NCI-H146 treated with DMSO at 0.1 percent for 48 hours (cell line): ENCODE measurements around the gene KIF26A.

ENCODE experiments used
- DNase-seq: peaks from one replicate; lab custom pipeline; 2025; ENCODE audit not compliant: unreplicated experiment; lab: John Stamatoyannopoulos, UW

Gene KIF26A

DNA sequence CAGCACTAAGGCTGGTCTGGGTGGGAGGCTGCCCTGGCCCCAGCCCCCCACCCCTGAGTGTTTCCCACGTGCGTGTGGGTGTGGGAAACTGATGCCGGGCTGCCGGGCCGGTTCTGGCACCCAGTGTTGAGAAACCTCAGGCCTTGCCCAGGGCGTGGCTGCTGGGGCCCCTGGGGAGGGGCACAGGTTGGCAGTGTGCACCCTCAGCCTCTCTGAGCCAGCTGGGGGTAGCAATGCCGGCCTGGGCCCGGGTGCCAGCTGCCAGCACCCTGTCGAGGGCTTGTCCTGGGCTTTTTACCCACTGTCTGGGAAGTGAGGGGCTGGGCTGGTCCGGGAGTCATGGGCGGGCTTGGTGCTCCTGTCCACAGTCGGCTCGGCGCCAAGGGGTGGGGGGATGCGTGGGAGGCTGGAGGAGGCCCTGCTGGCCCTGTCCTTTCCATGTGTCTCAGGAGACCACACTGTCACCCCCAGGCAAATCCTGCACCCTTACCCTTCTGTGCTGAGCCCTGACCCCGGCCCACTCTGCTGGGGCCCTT is 37.2 kb upstream of the KIF26A start:
- no peak for DNase-seq

DNA sequence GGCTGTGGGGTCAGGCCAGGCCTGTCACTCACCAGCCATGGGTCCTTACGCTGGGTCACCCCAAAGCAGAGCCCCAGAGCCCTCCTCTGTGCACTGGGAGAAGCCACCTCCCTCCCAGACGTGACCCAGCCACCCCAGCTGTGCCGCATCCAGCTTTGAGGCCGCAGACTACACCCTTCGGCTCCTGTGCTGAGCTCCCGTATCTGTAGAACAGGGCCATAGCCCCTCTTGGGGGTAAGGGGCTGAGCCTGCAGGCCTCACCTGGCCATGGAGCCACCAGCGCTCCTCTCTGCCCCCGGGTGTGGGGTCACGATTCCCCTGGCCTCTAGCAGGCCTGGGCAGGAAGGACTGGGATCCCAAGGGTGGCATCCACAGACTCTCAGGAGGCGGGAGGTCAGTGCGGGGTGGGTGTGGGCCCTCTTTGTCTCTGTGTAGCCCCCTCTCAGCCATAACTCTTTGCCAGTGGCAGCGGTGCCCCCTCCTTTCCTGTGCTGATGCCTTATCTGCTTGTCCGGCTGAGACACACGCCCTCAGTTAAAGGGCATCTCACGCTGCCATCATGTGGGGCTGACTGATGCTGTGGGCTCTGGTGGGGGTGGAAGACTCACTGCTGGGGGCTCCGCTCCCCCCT is 36.6 kb upstream of the KIF26A start:
- no peak for DNase-seq

DNA sequence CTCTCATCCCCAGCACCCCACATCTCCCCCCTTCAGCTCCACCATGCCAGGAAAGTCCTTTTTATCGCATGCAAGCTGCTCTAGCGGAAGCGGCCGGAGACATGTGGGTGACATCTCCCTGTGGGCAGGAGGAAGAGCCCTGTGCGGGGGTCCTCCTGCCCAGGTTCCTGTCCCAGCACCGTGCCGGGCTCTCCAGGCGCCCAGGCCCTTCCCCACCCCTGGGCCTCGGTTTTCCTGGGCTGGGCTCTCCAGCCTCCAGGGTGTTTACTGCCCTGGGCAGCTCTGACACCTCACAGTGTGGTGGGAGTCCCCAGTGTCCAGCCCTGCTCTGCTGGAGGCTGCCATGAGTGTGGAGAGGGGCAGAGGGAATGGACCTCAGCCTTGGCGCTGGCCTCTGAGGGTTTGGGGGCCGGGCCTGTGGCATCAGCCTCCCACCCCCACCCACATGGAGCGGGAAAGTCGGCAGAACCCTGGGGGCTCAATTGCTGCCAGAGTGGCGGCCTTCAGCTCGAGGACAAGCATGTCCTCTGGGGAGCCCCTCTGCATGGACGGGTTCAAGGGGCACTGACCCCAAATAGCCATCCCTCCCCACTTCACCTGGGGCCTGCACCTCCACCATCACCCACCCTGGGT is 36.0 kb upstream of the KIF26A start:
- DNase-seq = no peak

DNA sequence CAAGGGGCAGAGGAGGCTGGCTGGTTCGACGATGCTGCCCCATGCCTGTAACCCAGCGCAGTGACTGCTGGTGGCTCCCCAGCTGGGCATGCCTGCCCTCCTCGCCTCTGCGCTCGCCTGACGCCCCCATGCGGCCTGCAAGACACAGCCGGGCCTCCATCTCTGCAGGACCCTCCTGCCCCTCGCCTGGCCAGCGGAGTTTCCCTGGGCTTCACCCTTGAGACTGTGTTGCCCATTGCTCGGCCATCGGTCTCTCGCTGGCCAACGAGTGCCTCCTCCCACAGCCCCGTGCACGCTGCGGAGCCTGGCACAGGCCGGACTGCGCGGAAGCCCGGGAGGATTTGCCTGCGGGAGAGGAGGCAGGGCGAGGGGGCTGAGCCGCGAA is 35.3 kb upstream of the KIF26A start:
- DNase-seq = no peak

GRCh38 chr14:104103446-104104075 is 34.8 kb upstream of the KIF26A start:
- no peak for DNase-seq

DNA sequence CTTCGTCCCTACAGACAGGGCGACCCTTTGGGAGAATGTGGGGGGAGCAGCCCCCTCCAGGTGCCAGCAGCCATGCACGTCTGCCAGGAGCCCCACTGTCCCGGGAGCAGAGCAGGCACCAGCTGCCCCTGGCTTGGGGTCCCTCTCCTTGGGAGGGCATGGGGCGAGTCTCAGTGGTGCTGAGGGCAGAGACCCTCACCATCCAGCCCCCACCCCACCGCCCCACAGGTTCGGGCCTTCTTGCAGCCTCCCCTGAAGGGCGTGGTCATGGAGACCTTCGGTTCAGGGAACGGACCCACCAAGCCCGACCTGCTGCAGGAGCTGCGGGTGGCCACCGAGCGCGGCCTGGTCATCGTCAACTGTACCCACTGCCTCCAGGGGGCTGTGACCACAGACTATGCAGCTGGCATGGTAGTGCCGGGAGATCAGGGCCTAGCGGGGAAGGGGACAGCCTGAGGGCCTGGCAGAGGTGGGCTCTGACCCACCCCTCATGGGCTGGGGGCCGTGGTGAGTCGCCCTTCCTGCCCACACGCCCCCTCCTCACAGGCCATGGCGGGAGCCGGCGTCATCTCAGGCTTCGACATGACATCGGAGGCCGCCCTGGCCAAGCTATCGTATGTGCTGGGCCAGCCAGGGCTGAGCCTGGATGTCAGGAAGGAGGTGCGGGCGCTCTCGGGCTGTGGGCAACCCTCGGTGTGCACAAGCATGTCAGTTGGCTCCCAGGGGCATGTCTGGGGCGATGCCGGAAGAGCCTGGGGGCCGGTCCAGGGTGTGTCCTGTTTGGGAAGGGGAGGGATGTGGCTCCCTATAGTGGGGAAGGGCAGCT is 34.1 kb upstream of the KIF26A start:
- no peak for DNase-seq

- DNase-seq = no peak
These were observed 33.1 kb upstream of the KIF26A start for GRCh38 chr14:104105071-104105821.

DNA sequence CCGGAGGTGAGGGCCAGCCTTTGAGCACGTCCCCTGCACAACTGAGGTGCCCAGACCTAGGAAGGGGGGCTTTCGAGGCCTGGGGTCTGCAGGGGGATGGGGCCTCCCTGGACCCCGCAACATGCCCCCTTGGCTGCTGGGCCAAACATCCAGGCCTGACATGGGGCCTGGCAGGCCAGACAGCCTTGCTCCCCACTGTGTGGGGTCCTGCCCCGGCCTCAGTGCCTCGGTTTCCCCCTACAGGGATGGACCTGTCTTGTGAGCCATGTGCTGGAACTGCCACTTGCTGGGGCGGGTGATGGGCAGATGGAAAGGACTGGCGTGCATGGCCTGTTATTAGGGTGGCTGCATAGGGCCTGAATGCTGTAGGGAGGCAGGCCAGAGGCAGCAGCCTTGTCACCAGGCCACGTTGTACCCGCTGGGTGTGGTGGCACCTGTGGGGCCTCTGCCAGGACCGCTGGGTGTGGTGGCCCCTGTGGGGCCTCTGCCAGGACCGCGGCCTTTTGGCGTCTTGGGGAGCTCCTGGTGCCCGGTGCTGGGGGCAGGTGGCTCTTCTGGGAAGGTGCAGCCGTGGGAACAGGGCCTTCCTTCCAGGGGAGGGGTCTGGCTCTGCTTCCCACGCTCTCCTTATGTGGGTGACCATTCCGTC is 32.4 kb upstream of the KIF26A start:
- DNase-seq = no peak

GRCh38 chr14:104106471-104106991 is 31.9 kb upstream of the KIF26A start:
- no peak for DNase-seq

DNA sequence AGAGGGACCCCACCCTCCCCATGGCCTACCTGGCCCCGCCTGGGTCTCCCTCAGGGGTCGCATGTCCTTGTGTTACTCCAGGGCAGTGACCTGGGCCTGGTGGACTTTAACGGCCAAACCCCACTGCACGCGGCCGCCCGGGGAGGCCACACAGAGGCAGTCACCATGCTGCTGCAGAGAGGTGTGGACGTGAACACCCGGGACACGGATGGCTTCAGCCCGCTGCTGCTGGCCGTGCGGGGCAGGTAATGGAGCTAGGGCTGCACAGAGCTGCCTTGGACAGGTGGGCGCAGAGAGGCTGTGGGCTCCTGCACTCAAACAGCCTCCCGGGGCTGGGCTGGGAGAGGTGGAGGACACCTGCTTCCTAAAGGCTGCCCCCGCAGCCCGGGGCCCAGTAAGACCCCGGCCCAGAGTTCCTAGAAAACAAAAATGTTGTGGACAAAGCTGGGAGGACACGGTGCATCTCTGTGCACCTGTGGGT is 31.2 kb upstream of the KIF26A start:
- no peak for DNase-seq

DNA sequence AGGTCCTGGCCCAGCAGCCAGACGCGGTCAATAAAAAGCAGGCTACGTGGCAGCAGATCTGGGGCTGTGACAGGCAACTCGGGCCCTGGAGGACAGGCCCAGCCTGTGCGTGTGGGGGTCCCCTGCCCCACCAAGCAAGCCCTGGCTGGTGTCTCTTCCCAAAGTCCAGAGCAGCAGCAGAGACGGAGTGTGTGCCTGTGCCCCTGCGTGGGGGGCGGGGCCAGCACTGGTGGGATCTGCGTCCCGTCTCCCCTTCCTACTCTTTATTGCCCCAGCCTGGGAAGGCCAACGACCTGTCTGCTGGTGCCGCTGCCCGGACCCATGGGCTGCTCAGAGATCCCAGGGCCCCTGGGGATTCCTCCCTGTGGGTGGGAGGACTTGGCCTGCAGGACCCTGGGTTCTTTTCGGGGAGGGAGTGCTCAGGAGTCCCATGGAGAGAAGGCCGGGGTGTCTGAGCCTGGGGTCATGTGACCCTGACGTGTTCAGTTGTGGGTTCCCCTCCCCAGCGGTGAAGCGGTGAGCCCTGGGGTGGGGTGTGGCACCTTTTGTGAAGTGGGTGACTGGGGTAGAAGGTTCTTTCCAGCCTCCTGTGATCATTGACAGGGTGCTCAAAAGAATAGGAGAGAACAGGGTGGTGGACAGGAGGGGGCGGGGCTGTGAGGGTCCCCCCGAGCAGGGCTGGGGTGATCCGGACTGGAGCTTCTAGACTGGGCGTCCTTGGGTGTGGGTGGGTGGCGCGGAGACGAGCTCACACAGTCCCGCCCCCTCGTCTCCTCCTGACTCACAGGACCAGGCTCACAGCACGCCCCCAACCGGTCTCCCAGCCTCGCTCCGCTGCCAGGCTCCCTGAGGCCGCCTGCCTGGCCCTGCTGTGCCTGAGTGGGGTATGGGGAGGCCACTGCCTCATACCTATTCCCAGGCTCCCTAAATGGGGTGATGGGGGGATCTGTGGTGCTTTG is 30.5 kb upstream of the KIF26A start:
- DNase-seq = no peak

GRCh38 chr14:104108570-104109541 is 29.5 kb upstream of the KIF26A start:
- DNase-seq = no peak

GRCh38 chr14:104109731-104110361 is 28.5 kb upstream of the KIF26A start:
- no peak for DNase-seq

GRCh38 chr14:104110491-104111209 is 27.7 kb upstream of the KIF26A start:
- DNase-seq = no peak

GRCh38 chr14:104111301-104112112 is 26.9 kb upstream of the KIF26A start:
- DNase-seq = no peak

- no peak for DNase-seq
These were observed 26.3 kb upstream of the KIF26A start for GRCh38 chr14:104112113-104112505.
